IMR-90 (cell line): Measurements from ENCODE around the gene PRKD1. TPM values are rescaled to one million over a fixed set of nuclear protein-coding genes. Genes with fewer than 3 reads are reported as not detected.

Source experiments
- ATAC-seq: fragments of 200-7000 bp; cut with Tn5 transposase; 2 replicates; pipeline ENCODE4 v1.9.1; 2020; ENCODE audit warnings: low read depth, mild to moderate bottlenecking, moderate library complexity
- BruUV-seq: library from RNA; stranded (reverse); fragments of 400-500 nt; replicated peaks from 2 replicates; lab custom pipeline; 2021; lab: Mats Ljungman, UMichigan
- CTCF ChIA-PET: fragments of 300-600 bp; formaldehyde crosslinking; extraction: SDS; loops from one replicate; lab custom pipeline; 2021; ENCODE audit warnings: antibody characterized with exemption; lab: Yijun Ruan, JAX
- POLR2A ChIA-PET: fragments of 300-600 bp; sonication (Branson Sonifier 250); formaldehyde crosslinking; loops from one replicate; lab custom pipeline; 2022; ENCODE audit warnings: antibody characterized with exemption; ENCODE audit not compliant: unreplicated experiment; lab: Charles Lee
- DNase-seq: peaks from one replicate; pipeline ENCODE4 v3.0.0; 2013
- H2AFZ ChIP-seq: replicated peaks from 2 replicates; pipeline ENCODE3; 2013; ENCODE audit warnings: low read length, mild to moderate bottlenecking; ENCODE audit not compliant: poor library complexity
- H2AK5ac ChIP-seq: 2 replicates; pipeline ENCODE4 v1.6.1; 2013; ENCODE audit warnings: low read depth, low read length, inconsistent platforms
- H2AK9ac ChIP-seq: replicated peaks from 2 replicates; pipeline ENCODE3; 2013; ENCODE audit warnings: mild to moderate bottlenecking, low read depth, low read length, moderate library complexity; ENCODE audit not compliant: poor library complexity
- H2BK120ac ChIP-seq: 2 replicates; pipeline ENCODE4 v1.6.1; 2013; ENCODE audit warnings: low read depth, low read length, inconsistent platforms
- H2BK15ac ChIP-seq: 3 replicates; pipeline ENCODE4 v1.6.1; 2013; ENCODE audit warnings: low read depth, low read length, inconsistent platforms
- H2BK20ac ChIP-seq: 2 replicates; pipeline ENCODE4 v1.6.1; 2013; ENCODE audit warnings: low read depth, mild to moderate bottlenecking, inconsistent platforms, low read length, moderate library complexity
- H2BK5ac ChIP-seq: 2 replicates; pipeline ENCODE4 v1.6.1; 2013; ENCODE audit warnings: mild to moderate bottlenecking, low read depth, low read length, inconsistent platforms; ENCODE audit not compliant: poor library complexity, severe bottlenecking
- H3K14ac ChIP-seq: replicated peaks from 2 replicates; pipeline ENCODE4 v1.6.1; 2013; ENCODE audit warnings: low read depth, low read length, inconsistent platforms
- H3K18ac ChIP-seq: 2 replicates; pipeline ENCODE4 v1.6.1; 2013; ENCODE audit warnings: low read depth, low read length, control low read depth
- H3K23ac ChIP-seq: 2 replicates; pipeline ENCODE4 v1.6.1; 2013; ENCODE audit warnings: low read depth, low read length, inconsistent platforms
- H3K27ac ChIP-seq: 2 replicates; pipeline ENCODE4 v1.5.1; 2013; ENCODE audit warnings: mild to moderate bottlenecking, control low read depth, low read length; ENCODE audit not compliant: insufficient read depth
- H3K27me3 ChIP-seq: 2 replicates; pipeline ENCODE4 v1.6.1; 2013; ENCODE audit warnings: low read length; ENCODE audit not compliant: control insufficient read depth, insufficient read depth
- H3K36me3 ChIP-seq: 2 replicates; pipeline ENCODE4 v1.6.1; 2013; ENCODE audit warnings: low read length, mixed read lengths; ENCODE audit not compliant: control insufficient read depth, insufficient read depth
- H3K4ac ChIP-seq: 2 replicates; pipeline ENCODE4 v1.6.1; 2013; ENCODE audit warnings: low read depth, low read length, inconsistent platforms
- H3K4me1 ChIP-seq: 2 replicates; pipeline ENCODE4 v1.6.1; 2013; ENCODE audit warnings: low read length, mixed read lengths; ENCODE audit not compliant: control insufficient read depth, insufficient read depth
- H3K4me2 ChIP-seq: 2 replicates; pipeline ENCODE4 v1.6.1; 2013; ENCODE audit warnings: low read depth, mild to moderate bottlenecking, control low read depth, low read length, moderate library complexity
- H3K4me3 ChIP-seq: 2 replicates; pipeline ENCODE4 v1.5.1; 2013; ENCODE audit warnings: low read depth, mild to moderate bottlenecking, control low read depth, low read length, moderate library complexity; ENCODE audit not compliant: insufficient read depth
- H3K56ac ChIP-seq: 2 replicates; pipeline ENCODE4 v1.6.1; 2013; ENCODE audit warnings: low read length, inconsistent platforms; ENCODE audit not compliant: insufficient read depth; ENCODE audit errors: extremely low read depth
- H3K79me1 ChIP-seq, 2 experiments: 2 replicates each; pipeline ENCODE4 v1.6.1; 2013; ENCODE audit warnings: low read length in 2 of 2, inconsistent platforms in 1 of 2, low read depth in 1 of 2
- H3K9ac ChIP-seq: 2 replicates; pipeline ENCODE4 v1.6.1; 2013; ENCODE audit warnings: low read depth, low read length, control low read depth
- H3K9me1 ChIP-seq: 2 replicates; pipeline ENCODE4 v1.6.1; 2013; ENCODE audit warnings: low read length, inconsistent platforms; ENCODE audit not compliant: insufficient read depth
- H3K9me3 ChIP-seq: 2 replicates; pipeline ENCODE4 v1.6.1; 2013; ENCODE audit warnings: low read length; ENCODE audit not compliant: control insufficient read depth, insufficient read depth
- H4K20me1 ChIP-seq: 2 replicates; pipeline ENCODE4 v1.6.1; 2013; ENCODE audit warnings: low read length, inconsistent platforms; ENCODE audit not compliant: insufficient read depth
- H4K5ac ChIP-seq: 2 replicates; pipeline ENCODE4 v1.6.1; 2013; ENCODE audit warnings: mild to moderate bottlenecking, low read depth, low read length, control low read depth
- H4K8ac ChIP-seq, 2 experiments: 2 replicates each; pipeline ENCODE4 v1.6.1; 2013; ENCODE audit warnings: low read depth in 2 of 2, low read length in 2 of 2, control low read depth in 1 of 2, inconsistent platforms in 1 of 2
- H4K91ac ChIP-seq: 2 replicates; pipeline ENCODE4 v1.6.1; 2013; ENCODE audit warnings: low read depth, low read length, inconsistent platforms; ENCODE audit not compliant: insufficient read depth
- FOS ChIP-seq: fragments of 150-350 bp; IDR thresholded peaks from 2 replicates; pipeline ENCODE4 v1.6.1; 2016; ENCODE audit warnings: low read depth, low read length
- MAFK ChIP-seq: IDR thresholded peaks from 2 replicates; pipeline ENCODE4 v1.6.1; 2012; ENCODE audit warnings: low read depth, low read length, improper control_type of control experiment
- NFE2L2 ChIP-seq: fragments of 150-350 bp; IDR thresholded peaks from 2 replicates; pipeline ENCODE4 v1.6.1; 2016; ENCODE audit warnings: low read depth, mild to moderate bottlenecking, low read length
- POLR2A ChIP-seq: IDR thresholded peaks from 2 replicates; pipeline ENCODE4 v1.6.1; 2012; ENCODE audit warnings: mild to moderate bottlenecking, low read depth, low read length
- RAD21 ChIP-seq: IDR thresholded peaks from 2 replicates; pipeline ENCODE4 v1.6.1; 2012; ENCODE audit warnings: low read length, improper control_type of control experiment
- RFX5 ChIP-seq: IDR thresholded peaks from 2 replicates; pipeline ENCODE4 v1.8.0; 2012; ENCODE audit warnings: low read depth, mild to moderate bottlenecking, low read length, moderate library complexity
- WGBS, 2 experiments: methylation state at CpG; one replicate each; pipeline versions ENCODE4 v1.1.5 to v1.1.7; 2013; ENCODE audit warnings: missing lambda C conversion rate in 2 of 2; ENCODE audit not compliant: insufficient read length in 1 of 2; ENCODE audit errors: extremely low coverage in 2 of 2; 5-methylcytosine and 5-hydroxymethylcytosine counted together
- dilution Hi-C: fragments of 300-500 bp; cut with HindIII; formaldehyde crosslinking; loops from one replicate; pipeline ENCODE4 v1.14.3; 2018; ENCODE audit warnings: low sequenced_read_pairs; ENCODE audit not compliant: unreplicated experiment
- in situ Hi-C: fragments of 300-500 bp; cut with MboI; formaldehyde crosslinking; loops from 3 replicates; pipeline ENCODE4 v1.14.3; 2019; ENCODE audit warnings: low sequenced_read_pairs, inconsistent platforms, mixed read lengths
- intact Hi-C: fragments of 100-400 bp; cut with micrococcal nuclease; formaldehyde crosslinking; loops from 2 replicates; pipeline ENCODE4 v1.10.0; 2022
- polyA plus RNA-seq, 3 experiments: library from polyadenylated mRNA; depleted of rRNA; stranded (reverse); fragments of >200 nt; gene quantifications; 2 replicates each; pipeline ENCODE4 v1.2.3, GENCODE V29; 2012; ENCODE audit warnings: low replicate concordance in 1 of 3
- total RNA-seq: library from RNA; depleted of rRNA; stranded (reverse); fragments of >200 nt; gene quantifications from 2 replicates; pipeline ENCODE4 v1.2.3, GENCODE V29; 2012
- TF ChIP-seq, protein P1 (sequence below): fragments of 150-350 bp; IDR thresholded peaks from 2 replicates; pipeline ENCODE4 v1.6.1; 2017; ENCODE audit warnings: mild to moderate bottlenecking, antibody characterized with exemption, low read length, low read depth

The PRKD1 gene
- total and polyA plus RNA-seq, 2 of the 4 experiments (the other 2 are of a cell fraction), result 12.9 to 14.2 TPM

GRCh38 chr14:29682789-29683188 lies 244.9 kb downstream of the PRKD1 start:
- Histone ChIP-seq H4K91ac (no peak overlapping the region), H3K4ac (no peak overlapping the region), H2BK5ac (no peak overlapping the region), H2BK15ac (no peak overlapping the region), H3K9me1 (no peaks in the 10 kb centered on the region), H3K14ac (0 out of 2 replicates have a peak overlapping the region, but pooled peaks have one; percentile 15), H3K27me3 (no peaks in the 10 kb centered on the region), H3K4me1 (peaks cover 2% of the 10 kb centered on the region; the same call in 1 of the 2 replicates), H4K8ac (no peak overlapping the region), H2BK120ac (no peak overlapping the region), H3K79me1 (peaks cover 0 to 3% of the 10 kb centered on the region in 2 experiments; a peak in 1 of 4 replicates), H2AK5ac (no peak overlapping the region), H3K56ac (no peak overlapping the region), H3K9ac (no peak overlapping the region), H2AFZ (no peak overlapping the region), H2BK20ac (no peak overlapping the region), H3K9me3 (no peaks in the 10 kb centered on the region), H4K5ac (no peak overlapping the region), H4K20me1 (no peaks in the 10 kb centered on the region), H3K4me2 (no peak overlapping the region), H3K36me3 (no peaks in the 10 kb centered on the region; the same call in 1 of the 2 replicates), H3K23ac (no peak overlapping the region), H3K4me3 (no peak overlapping the region), H3K18ac (no peak overlapping the region), H3K27ac (no peak overlapping the region), H2AK9ac (no peak overlapping the region)
- POLR2A ChIA-PET, result no interaction called here
- TF ChIP-seq NFE2L2 (no peak), RFX5 (no peak), RAD21 (no peak), MAFK (no peak), FOS (no peak), POLR2A (no peak)
- TF ChIP-seq, protein P1, sequence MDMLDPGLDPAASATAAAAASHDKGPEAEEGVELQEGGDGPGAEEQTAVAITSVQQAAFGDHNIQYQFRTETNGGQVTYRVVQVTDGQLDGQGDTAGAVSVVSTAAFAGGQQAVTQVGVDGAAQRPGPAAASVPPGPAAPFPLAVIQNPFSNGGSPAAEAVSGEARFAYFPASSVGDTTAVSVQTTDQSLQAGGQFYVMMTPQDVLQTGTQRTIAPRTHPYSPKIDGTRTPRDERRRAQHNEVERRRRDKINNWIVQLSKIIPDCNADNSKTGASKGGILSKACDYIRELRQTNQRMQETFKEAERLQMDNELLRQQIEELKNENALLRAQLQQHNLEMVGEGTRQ, result no peak
- dilution Hi-C loops (no loop called here), intact Hi-C loops (no loop called here), in situ Hi-C loops (no loop called here)
- 89% methylated on average over 1 of the region's 2 CpGs; no CpG with 5 or more reads in 1 of the 2 experiments for WGBS, 2 experiments
- DNase-seq (no peak), ATAC-seq (no peak)
- no TSS peak for BruUV-seq
- CTCF ChIA-PET, result no interaction called here
